GM18508 (cell line): ENCODE measurements around the gene OR1F1.
"Not testable (repeated sequence)": the region's sequence is repeated elsewhere in the genome, so short reads cannot be mapped to it uniquely, and the experiment has no call there.

Experiments
- ATAC-seq: cut with Tn5 transposase; IDR thresholded peaks from one replicate; pipeline ENCODE4 v1.9.1; 2021; ENCODE audit warnings: moderate number of reproducible peaks; ENCODE audit not compliant: insufficient read depth, unreplicated experiment

OR1F1 gene

GRCh38 chr16:3171181-3171854 is 16.7 kb upstream of the OR1F1 start:
- no peak for ATAC-seq

- ATAC-seq: no peak
Measured at GRCh38 chr16:3171855-3172593, 16.0 kb upstream of the OR1F1 start.

- no peak for ATAC-seq
Measured at GRCh38 chr16:3173892-3174617, 13.9 kb upstream of the OR1F1 start.

GRCh38 chr16:3174618-3175148 is 13.3 kb upstream of the OR1F1 start:
- ATAC-seq: no peak

GRCh38 chr16:3175157-3176093 is 12.6 kb upstream of the OR1F1 start:
- ATAC-seq: no peak

- ATAC-seq: no peak
Measured at GRCh38 chr16:3179651-3180050, 8.4 kb upstream of the OR1F1 start.

GRCh38 chr16:3180445-3180878 is 7.5 kb upstream of the OR1F1 start:
- no peak for ATAC-seq

- ATAC-seq: not testable (repeated sequence)
Measured at GRCh38 chr16:3182293-3182607, 5.8 kb upstream of the OR1F1 start.

GRCh38 chr16:3182608-3183444 is 5.2 kb upstream of the OR1F1 start:
- ATAC-seq: no peak

- ATAC-seq: no peak
Measured at GRCh38 chr16:3183445-3184139, 4.4 kb upstream of the OR1F1 start.

- no peak for ATAC-seq
Measured at GRCh38 chr16:3186946-3187690, 886 bp upstream of the OR1F1 start.

GRCh38 chr16:3188675-3188924 is 596 bp downstream of the OR1F1 start:
- no peak for ATAC-seq

GRCh38 chr16:3188925-3189825 is 1.2 kb downstream of the OR1F1 start:
- no peak for ATAC-seq

- no peak for ATAC-seq
Measured at GRCh38 chr16:3189869-3190268, 1.9 kb downstream of the OR1F1 start.

- no peak for ATAC-seq
Measured at GRCh38 chr16:3190949-3191353, 2.9 kb downstream of the OR1F1 start.

GRCh38 chr16:3192476-3193019 is 4.5 kb downstream of the OR1F1 start:
- no peak for ATAC-seq
